Left kidney (tissue), 2 donors: ENCODE results near the gene INO80D. TPM values are rescaled to one million over a fixed set of nuclear protein-coding genes. Genes with fewer than 3 reads are reported as not detected.
"Not testable (repeated sequence)": the region's sequence is repeated elsewhere in the genome, so short reads cannot be mapped to it uniquely, and the experiment has no call there.

Experiments used
- DNase-seq: peaks from one replicate; pipeline ENCODE4 v3.0.0-alpha.2; 2013
- polyA plus RNA-seq: library from polyadenylated mRNA; unstranded; fragments of 120-200 nt; gene quantifications from one replicate; pipeline ENCODE4 v1.2.1, GENCODE V29; 2013; ENCODE audit not compliant: insufficient read length

INO80D gene
- polyA plus RNA-seq, 1 donor = 12.3 TPM

DNA sequence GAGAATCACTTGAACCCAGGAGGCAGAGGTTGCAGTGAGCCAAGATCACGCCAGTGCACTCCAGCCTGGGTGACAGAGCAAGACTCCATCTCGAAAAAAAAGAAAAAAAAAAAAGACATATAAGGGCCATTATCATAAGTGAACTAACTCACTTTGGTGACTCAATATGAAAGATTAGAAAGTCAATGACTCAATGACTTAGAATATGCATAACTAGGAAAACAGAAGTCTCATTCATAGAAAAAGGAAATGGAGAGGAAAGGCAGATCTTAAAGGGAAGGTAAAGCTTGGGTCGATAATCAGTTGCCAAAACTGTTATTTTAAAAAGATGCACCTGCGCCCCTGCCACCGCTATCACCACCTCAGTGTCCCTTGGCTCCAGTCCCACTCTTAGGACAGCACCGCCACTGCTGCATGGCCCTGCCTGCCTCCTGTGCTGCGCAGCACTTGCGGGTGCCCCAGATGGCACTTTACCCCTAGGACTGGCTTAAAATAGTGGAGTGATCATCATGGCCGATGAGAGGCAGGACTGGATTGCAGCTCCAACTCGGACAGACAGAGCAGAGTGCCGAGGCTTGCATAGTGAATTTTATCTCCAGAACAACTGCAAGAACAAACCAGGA is 54.7 kb downstream of the INO80D start:
- DNase-seq = no peak

DNA sequence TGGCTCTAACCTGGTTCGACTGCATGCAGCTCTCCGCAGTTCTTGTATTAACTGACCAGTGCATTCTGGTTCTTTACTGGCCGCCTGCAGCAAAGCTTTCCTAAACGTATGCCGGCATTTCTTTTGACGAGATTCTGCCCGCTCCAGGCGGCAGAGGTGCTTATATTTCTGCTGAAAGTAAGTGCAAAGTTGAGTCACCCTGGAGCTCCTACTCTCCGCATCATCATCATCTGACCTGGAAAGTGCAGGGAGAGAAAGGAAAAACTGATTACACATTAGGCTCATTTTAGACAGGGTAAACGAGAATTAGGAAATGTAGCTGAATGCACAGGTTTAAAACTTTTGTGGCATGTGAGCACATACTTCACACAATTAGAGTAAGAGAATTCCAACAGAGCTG is 57.9 kb downstream of the INO80D start:
- DNase-seq = no peak

DNA sequence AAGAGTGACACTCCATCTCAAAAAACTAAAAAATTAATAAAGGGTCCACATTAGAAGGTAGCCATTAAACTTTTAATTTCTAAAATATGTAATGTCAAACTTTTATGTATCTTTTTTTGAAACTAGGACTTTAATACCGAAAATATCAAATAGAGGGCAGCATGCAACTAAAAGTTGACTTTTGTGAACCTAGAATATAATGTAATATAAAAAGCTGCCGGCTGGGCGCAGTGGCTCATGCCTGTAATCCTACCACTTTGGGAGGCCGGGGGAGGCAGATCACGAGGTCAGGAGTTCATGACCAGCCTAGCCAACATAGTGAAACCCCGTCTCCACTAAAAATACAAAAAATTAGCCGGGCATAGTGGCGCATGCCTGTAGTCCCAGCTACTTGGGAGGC is 62.8 kb downstream of the INO80D start:
- no peak for DNase-seq

DNA sequence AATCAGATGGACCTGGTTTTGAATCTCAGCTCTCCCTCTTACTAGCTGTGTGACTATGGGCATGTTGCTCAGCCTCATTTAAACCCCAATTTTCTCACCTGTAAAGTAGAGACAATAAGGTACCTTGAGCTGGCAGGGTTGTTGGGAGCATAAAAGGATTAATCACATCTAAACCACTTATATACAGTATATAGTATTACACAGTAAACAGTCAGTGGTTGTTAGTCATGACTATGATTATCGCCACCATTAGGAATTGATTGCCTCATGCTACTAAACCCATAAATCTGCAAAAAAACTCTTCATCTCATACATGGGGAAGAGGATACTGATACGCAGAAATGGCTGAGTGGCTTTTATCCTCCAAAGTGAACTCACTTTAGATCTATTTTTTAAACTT is 65.8 kb downstream of the INO80D start:
- no peak for DNase-seq

DNA sequence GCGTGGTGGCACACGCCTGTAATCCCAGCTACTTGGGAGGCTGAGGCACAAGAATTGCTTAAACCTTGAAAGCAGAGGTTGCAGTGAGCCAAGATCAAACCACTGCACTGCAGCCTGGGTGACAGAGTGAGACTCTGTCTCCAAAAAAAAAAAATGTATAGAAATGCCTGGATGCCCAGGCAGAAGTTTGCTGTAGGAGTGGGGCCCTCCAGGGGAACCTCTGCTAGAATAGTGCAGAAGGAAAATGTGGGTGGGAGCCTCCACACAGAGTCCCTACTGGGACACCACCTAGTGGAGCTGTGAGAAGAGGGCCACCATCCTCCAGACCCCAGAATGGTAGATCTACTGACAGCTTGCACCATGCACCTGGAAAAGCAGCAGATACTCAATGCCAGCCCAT is 70.2 kb downstream of the INO80D start:
- DNase-seq = not testable (repeated sequence)

DNA sequence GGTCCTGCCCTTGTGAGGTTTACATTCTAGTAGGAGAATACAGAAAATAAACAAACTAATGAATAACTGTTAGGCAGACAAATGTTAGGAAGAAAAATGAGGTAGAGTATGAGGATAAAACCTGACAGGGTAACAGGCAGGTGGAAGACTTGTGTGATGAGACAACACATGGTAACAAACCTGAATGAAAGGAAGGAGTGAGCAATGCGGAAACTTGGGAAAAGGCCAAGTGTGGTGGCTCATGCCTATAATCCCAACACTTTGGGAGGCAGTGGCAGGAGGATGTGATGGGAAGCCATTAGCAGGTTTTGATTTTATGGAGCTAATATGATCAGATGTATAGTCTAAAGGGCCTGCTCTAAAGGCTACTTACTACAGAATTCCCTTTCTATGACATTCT is 74.2 kb downstream of the INO80D start:
- DNase-seq = no peak

DNA sequence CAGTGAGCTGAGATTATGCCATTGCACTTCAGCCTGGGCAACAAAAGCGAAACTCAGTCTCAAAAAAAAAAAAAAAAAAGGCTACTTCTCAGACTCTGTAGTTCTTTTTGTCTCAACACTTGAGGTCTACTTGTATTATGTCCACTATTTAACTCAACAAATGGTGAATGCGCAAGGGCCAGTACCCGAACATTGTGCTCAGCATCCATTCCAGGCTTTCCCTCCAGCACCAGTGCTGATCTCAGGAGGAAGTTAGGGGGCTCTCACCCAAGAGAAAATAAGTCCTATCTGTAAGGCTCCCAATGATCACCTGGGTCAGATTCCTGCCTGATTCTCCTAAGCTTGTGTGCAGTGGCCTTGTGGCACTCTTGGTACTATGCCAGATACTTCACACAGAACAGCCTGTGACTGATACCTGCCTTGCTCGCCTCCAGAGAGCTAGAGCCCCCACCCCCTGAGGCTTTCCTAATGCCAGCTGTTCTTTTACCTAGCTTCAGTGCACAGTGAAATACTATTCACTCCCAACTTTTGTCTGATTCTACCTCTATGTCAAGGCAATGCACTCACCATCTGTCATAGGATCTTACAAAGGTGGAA is 74.9 kb downstream of the INO80D start:
- DNase-seq = no peak

DNA sequence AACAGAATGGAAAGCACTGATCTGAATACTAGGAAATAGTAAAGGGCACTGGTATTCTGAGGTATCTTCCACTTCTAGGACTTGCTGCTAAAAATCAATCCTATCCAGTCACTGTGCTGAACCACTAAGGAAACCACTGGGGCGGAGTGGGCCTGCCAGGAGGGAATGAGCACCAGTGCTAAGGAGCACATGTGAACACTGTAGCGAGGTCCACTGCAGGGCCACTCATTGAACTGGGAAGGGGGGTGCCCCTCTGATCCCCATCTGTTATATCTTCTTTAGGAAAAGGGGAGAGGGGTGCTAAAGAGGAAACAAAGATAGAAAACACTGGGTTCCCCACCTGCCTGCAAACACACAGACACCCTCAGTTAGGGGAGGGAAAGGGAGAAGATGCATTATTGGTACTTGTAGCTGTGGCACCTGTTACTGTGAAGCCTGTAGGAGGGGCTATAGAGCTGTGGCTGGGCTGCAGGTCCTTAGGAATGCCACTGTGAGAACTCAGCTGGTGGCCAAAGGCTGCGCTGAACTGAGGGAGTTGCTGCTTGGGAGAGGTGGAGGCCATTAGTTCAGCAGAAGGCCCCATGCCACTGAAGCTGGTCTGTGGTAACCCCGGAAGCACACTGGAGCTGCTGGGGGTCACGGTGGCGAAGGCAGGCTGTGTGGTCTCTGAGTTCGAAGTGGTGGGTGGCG is 81.8 kb downstream of the INO80D start:
- DNase-seq = no peak

DNA sequence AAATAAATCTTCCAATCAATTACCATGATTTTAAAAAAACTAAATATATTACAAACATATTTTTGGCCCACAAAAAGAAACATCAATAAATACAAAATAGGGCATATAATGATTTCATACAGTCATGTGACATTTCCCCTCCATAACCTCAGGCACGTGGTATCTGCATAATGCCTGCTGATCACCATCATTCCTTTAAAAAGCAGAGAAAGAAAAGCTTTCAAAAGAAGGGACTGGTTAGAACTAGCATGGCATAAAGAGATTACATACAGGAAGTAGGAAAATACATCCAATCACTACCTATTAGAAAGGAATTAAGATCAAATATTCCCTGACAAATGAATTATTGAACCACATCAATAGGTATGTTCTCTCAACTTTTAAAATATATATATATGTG is 83.5 kb downstream of the INO80D start:
- DNase-seq = no peak

DNA sequence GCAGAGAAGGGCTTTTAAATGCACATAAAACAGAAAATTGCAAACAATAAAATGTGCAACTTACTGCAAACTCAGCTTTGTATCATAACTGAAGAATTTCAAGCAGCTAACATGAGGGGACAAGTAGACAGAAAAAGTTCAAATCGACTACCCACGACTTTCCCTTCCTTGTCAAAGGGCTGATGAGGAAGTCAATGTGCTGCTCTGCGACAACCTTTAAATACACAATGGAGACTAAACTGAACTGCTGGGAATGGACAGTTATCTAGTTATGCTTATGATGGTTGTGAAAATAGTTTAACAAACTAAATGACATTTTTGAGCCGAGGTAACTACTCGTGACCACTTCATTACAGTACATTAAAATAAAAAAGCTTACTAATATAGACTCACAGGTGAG is 84.1 kb downstream of the INO80D start:
- no peak for DNase-seq

DNA sequence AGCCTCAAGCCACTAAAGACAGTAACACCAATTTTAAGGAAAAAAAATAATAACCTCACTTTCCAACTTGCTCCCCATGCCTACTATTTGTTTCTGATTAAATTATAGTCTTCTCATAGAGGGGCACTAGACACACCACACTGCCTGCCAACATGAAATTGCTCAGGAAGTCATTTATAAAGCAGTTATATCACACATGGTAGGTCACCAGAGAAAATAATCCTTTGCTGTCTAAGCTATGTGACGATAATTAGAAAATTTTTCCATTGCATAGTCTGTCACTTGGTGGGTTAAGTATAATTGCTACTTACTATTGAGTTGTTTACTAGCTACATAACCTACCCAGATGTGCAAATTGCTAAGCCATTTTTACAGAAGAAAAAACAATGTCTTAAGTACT is 85.2 kb downstream of the INO80D start:
- no peak for DNase-seq

DNA sequence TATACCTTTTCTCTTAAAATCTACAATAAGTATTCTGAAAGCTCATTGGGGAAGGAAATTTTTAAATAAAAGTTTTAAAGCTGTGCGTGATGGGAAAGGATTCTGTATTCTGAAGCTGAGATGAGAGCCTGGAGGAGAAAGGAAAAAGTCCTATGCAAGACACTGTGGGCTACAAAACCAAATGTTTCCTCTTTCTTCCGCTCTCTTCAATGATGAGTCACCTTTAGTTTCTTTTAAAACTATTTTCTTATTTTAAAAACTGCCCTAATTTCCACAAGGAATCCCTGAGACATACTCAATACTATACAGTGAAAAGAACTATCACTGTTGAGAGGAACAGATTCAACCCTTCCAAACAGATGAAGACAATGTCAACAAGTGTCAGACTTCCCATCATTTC is 87.4 kb downstream of the INO80D start:
- no peak for DNase-seq

DNA sequence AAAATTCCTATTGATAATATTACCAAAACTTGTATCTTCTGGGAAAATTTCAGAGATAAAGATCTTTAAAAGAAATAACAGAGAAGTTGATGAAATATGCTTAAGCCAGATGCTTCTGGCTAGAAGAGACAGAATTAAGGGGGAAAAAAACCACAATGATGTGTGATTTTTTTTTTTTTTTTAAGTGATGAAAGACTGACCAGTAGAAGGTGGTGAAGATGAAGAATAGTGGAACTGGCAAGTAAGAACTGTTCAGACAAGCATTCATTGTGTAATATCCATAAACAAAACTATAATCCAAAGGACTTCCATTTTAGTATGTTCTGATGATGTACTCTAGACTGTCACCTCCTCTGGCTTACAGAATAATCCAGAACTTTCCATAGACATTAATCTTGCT is 89.8 kb downstream of the INO80D start:
- no peak for DNase-seq

DNA sequence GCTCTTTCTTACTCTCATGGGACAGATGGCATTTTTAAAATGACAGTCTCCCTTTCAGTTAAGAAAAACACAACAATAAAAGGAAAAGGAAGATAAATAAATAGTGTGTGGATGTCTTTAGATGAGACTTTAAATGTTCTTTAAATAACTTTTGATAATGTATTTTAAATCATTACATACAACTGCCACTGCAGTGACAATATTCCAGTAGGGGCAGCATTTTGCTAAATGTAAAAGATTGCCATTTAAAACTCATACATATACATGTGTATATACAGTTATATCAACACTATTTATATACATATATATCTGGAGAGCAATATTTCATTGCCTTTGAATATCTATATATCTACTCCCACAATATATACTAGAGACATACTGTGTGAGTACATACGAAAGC is 90.7 kb downstream of the INO80D start:
- DNase-seq = no peak

DNA sequence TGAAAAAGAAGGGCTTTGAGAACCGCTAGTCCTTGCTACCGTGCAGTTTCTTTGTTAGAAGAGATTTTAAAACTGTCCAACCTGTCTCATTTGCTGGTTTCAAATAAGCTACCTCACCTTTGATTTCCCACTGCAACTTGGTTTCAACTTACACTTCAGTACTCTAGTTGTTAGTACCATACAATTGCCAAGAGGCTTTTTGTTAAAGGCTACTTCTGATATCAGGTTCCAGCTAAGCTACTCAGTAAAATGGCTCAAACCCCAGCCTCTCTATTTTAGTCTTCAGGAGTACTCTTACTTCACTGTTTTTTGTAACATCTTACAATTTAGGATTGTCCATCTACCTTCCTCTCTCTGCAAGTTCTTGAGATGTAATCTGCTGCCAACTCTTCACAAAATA is 91.6 kb downstream of the INO80D start:
- no peak for DNase-seq

DNA sequence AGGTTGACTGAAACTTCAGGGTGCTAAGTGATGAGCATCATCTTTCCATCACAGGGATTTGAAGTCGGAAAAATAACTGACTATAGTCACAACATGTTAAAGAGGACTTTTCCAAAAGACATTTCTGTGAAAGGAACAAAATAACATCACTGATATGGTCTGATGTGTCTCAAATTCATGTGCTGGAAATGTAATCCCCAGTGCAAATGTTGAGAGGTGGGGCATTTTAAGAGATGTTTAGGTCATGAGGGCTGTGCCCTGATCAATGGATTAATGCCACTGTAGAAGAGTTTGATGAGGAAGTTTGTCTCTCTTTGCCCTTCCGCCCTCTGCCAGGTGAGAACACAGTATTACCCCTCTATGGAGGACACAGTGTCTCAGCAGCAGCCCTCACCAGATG is 95.9 kb downstream of the INO80D start:
- no peak for DNase-seq

DNA sequence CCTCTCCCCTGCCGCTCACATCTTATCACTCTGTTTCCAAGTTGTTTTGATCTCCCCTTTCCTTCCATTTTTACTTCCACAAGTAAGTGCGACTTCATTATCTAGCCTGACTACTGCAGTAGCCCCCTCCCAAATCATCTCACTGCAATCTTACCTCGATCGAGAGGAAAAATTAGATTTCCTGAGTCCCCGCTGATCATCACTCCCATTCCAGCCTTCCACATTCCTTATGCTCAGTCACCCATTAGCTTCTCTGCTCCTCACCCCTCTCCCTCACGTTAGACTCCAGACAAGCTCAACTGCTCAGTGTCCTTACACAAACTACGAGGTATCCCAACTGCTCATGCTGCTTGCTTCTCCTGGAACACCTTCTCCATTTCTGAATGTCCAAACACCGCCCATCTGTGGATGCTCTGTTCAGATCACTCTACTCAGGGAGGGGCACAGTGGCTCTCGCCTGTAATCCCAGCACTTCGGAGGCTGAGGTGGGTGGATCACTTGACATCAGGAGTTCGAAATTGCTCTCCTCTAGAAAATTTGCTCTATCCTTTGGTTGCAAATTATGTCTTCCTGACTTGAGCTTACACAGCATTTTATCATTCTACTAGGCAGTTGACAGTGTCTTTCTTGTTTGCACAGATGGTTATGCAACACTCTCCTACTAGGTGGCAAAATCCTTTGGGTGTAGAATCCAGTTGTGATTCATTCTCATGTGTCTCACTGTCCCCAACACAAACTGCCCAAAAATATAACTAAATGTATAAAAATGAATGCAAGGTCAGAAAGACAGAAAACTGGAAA is 96.5 kb downstream of the INO80D start:
- DNase-seq = no peak

DNA sequence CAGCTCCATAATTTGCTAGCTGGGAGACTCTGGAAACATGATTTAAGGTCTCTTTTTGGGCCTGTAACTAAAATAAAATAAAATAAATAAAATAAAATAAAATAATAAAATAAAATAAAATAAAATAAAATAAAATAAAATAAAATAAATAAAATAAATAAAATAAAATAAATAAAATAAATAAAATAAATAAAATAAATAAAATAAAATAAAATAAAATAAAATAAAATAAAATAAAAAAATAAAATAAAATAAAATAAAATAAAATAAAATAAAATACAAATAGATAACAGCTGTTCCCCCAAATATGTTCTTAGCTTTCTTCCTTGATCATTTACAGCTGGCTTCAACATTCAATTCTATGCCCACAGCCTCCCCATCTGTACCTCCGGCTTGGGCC is 97.3 kb downstream of the INO80D start:
- not testable (repeated sequence) for DNase-seq

DNA sequence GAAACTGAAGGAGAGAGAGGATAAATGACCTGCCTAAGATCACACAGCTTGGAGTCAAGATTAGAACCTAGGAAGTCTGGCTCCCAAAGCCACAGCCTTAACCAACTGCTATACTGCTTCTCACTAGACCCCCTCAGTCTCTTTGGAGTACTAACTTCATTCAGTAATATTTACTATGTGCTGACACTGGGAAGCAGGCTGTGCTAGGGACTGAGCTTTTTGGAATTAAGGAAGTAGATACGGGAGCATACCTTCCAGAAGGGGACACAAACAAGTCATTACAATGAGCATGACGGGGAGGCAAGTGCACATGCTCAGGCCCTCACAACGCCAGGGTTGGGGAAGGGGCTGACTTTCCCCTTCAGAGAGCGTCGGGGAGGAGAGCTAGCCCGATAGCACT is 97.7 kb downstream of the INO80D start:
- no peak for DNase-seq

DNA sequence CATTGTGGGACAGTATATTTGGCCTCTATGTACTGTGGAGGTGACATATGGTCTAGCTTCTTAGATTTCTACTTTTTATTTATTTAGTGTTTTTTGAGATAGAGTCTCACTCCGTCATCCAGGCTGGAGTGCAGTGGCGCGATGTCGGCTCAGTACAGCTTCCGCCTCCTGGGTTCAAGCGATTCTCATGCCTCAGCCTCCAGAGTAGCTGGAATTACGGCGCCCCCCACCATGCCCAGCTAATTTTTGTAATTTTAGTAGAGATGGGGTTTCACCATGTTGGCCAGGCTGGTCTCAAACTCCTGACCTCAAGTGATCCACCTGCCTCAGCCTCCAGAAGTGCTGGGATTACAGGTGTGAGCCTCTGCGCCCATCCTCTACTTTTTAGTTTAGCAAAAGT is 99.6 kb downstream of the INO80D start:
- not testable (repeated sequence) for DNase-seq

DNA sequence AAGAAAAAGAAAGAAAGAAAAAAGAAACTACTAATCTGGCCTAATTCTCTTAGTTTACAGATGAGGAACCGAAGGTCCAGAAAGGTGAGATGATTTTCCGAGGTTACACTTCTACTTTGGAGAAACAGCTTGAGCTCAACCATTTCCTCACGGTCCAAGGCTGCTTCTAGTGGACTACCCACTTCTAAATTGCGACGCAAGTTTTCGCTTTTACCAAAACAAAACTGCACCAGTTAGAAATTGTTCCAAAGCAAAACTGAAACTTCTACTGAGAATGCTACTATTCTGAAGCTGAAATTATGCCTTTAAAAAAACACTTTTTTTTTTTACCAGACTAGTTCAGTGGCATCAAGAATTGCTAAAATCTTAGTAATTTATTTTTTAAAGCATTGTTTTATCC is 101.6 kb downstream of the INO80D start:
- no peak for DNase-seq

DNA sequence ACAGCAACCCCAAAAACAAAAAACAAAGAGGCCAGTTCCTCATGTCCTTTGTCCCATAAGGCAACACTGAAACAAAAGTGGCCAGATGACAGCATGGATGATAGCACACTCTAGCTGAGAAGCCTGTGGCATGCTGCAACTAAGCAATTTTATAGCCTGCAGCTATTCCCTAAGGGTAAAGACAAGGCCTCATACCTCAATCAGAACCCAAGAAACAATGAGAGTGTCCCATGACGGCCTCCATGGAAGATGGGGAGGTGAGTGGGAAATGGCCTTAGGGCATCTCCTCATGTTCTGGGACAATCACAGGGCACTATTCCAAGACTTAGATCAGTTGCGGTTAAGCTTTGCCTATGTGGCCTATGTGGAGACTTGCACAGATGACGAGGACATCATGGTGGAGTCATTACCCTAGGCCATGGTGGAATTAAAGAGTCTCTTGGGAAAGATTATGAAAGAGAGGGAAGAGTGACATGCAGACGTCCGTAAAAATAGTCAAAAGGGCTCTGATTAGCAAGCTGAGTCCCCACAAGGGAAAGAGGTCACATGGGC is 103.1 kb downstream of the INO80D start:
- DNase-seq = no peak

DNA sequence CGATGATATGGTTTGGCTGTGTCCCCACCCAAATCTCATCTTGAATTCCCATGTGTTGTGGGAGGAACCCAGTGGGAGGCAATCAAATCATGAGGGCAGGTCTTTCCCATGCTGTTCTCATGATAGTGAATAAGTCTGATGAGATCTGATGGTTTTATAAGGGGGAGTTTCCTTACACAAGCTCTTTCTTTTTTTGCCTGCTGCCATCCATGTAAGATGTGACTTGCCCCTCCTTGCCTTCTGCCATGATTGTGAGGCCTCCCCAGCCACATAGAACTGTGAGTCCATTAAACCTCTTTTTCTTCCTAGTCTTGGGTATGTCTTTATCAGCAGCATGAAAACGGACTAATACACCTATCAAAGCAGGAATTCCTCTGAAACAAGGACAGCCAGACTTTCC is 107.2 kb downstream of the INO80D start:
- DNase-seq = not testable (repeated sequence)
